Measurements from ENCODE around the gene BCLAF1. TPM values are rescaled to one million over a fixed set of nuclear protein-coding genes. Genes with fewer than 3 reads are reported as not detected.

Gene BCLAF1
- 46.8 and 58.7 TPM in 2 replicates for total RNA-seq

DNA sequence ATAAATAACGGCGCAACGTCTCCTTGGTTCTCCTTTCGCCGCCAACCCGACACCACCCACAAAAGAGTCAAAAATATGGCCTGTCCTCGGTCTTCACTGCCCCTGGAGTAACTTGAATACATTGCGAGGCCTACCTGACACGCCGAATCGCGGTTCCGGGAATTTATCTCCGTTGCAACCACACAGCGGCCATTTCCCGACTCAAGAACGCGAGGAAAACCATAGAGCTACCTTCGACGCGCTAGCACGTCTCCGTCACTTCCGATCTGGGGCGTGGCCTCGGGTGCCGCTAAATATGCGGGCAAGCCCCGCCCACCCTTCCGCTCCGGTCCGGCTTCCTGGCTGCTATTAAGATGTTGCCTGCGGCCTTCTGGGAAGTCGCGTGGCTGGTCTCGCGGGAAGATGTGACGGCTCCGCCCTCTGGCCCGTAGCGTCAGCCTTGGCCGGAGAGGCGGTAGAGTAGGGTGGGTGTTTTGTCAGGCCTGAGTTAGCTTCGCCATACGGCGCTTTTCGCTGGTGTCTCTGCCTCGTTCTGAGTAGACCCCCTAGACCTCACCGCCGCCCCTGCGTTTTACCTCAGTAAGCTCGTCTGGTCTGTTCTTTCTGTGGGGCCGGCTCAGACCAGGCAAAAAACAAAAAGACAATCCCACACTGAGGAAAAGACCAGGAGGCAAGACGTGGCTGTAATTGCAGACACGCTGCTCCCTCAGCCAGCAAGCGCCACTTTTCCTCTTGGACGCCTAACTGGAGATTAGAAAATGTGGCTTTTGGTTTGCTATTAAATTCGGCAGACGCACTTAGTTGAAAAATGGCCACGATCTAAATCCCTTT lies at the start of gene BCLAF1:
BCLAF1 (minus strand) TSS at position 268 of the 831 bp plus-strand sequence. CDS start 9,980 bp downstream, outside the sequence.

DNA sequence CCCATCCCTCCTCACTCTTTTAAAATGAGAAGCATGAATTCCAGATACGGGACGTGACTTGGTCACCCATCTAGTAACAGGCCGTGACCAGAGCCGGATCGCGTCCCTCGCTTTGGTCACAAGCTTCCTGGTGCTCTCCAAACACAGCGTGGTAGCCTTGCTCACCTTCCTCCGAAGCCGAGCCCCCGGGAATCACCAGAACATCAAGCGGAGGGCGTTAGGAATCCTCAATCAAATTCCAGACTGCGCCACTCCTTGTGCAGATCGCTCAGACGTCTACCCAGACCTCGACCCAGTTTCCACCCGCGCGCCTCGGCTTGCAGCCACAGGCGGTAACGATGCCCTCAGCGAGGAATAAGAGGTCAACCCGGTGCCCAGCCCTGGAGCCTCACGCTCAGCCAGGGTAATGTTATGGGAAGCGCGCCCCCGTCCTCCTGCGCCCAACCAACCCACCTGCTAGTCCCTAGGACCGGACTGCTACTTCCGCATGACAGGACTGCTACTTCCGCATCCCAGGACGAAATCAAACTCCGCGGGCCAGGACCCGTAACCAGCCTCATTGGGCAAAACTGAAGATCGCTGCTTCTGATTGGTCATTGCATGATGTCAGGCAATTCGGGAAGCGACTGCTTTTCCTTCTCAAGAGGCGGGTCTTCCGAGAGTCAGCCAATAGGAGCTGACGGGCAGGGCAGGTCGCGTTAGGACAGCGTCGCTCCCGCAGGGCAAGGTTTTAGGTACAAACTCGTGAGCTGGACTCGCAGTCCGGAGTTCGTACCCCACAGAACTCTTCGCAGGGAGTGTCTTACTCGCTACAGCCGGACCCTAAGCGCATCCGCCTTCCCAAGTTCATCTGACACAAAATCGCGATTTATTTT lies 39.6 kb downstream of the BCLAF1 start, which contains the start of gene MTFR2:
MTFR2 (minus strand) TSS at position 501 of the 875 bp plus-strand sequence. CDS start 1,212 bp downstream, outside the sequence.

Other genes starting within 250 kb of the BCLAF1 start
- 9.2 and 13.6 TPM in 2 replicates for gene MTFR2, start 39.5 kb downstream of the BCLAF1 start, total RNA-seq

All from bronchus fibroblast of lung (primary cell).